Sigmoid colon (tissue), 4 donors: Measurements from ENCODE around the gene LRRFIP1.

Source experiments
- EP300 ChIP-seq, 4 donors: sonication (generic); formaldehyde crosslinking; IDR thresholded peaks; one replicate each; pipeline ENCODE4 v1.6.1; 2017; ENCODE audit warnings: antibody characterized with exemption in 4 of 4
- POLR2A ChIP-seq, 2 donors: fragments of 450-650 bp; IDR thresholded peaks; one replicate each; pipeline ENCODE4 v1.6.1; 2016; ENCODE audit warnings: antibody characterized with exemption in 2 of 2, mild to moderate bottlenecking in 2 of 2, moderate library complexity in 2 of 2
- POLR2AphosphoS5 ChIP-seq, 4 donors: sonication (generic); formaldehyde crosslinking; IDR thresholded peaks; one replicate each; pipeline ENCODE4 v1.6.1; 2017; ENCODE audit warnings: antibody characterized with exemption in 4 of 4
- TF ChIP-seq, protein P1 (sequence below), 4 experiments: fragments of 450-650 bp in 3 of 4; fragments of 200-600 bp in 1 of 4; IDR thresholded peaks; one replicate each; pipeline ENCODE4 v1.5.1; 2016 to 2019; ENCODE audit warnings: antibody characterized with exemption in 4 of 4, mild to moderate bottlenecking in 3 of 4, moderate library complexity in 2 of 4

DNA sequence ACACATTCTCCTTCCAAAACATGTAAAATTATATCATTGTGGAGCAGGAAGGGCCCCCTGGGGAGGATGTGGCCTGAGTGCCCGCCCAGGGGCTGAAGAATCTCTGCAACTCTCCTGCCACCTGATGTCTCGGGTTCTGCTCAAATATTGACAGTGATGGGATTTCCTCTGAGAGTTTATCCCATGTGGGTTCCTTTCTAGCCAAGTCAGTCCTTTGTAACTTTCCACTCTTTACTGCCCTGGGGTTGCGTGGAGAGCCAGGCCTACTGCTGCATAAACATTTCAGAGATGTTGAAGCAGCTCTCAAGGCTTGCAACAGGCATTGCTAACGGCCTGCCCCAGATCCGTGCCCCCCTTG, 32.9 kb upstream of the LRRFIP1 start:
- TF ChIP-seq POLR2A (IDR thresholded peaks at IDR 0.05) = no peak
- TF ChIP-seq, protein P1, sequence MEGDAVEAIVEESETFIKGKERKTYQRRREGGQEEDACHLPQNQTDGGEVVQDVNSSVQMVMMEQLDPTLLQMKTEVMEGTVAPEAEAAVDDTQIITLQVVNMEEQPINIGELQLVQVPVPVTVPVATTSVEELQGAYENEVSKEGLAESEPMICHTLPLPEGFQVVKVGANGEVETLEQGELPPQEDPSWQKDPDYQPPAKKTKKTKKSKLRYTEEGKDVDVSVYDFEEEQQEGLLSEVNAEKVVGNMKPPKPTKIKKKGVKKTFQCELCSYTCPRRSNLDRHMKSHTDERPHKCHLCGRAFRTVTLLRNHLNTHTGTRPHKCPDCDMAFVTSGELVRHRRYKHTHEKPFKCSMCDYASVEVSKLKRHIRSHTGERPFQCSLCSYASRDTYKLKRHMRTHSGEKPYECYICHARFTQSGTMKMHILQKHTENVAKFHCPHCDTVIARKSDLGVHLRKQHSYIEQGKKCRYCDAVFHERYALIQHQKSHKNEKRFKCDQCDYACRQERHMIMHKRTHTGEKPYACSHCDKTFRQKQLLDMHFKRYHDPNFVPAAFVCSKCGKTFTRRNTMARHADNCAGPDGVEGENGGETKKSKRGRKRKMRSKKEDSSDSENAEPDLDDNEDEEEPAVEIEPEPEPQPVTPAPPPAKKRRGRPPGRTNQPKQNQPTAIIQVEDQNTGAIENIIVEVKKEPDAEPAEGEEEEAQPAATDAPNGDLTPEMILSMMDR (IDR thresholded peaks at IDR 0.05) = no peak
- TF ChIP-seq POLR2AphosphoS5 (IDR thresholded peaks at IDR 0.05) = no peak
- peak in 1 of 4 donors; percentile 42 for TF ChIP-seq EP300 (IDR thresholded peaks at IDR 0.05)
